Smooth muscle cell (in vitro differentiated cells): ENCODE measurements around the gene SH3RF3. TPM values are rescaled to one million over a fixed set of nuclear protein-coding genes. Genes with fewer than 3 reads are reported as not detected.

Experiments
- DNase-seq: peaks from one replicate; lab custom pipeline; 2025; ENCODE audit not compliant: unreplicated experiment; lab: John Stamatoyannopoulos, UW
- H2AFZ ChIP-seq: fragments of 200-600 bp; sonication (generic); 2 replicates; pipeline ENCODE4 v1.6.0; 2016; ENCODE audit warnings: antibody characterized with exemption, low read depth, mild to moderate bottlenecking
- H3F3A ChIP-seq: fragments of 200-600 bp; sonication (generic); 2 replicates; pipeline ENCODE4 v1.6.0; 2017; ENCODE audit warnings: antibody characterized with exemption, low read depth
- H3K27ac ChIP-seq: fragments of 200-600 bp; sonication (generic); 2 replicates; pipeline ENCODE4 v1.5.1; 2016; ENCODE audit warnings: low read depth, mild to moderate bottlenecking
- H3K27me3 ChIP-seq: fragments of 200-600 bp; sonication (generic); 2 replicates; pipeline ENCODE4 v1.6.1; 2016; ENCODE audit warnings: low read depth, mild to moderate bottlenecking
- H3K36me3 ChIP-seq: fragments of 200-600 bp; sonication (generic); 2 replicates; pipeline ENCODE4 v1.5.1; 2016; ENCODE audit warnings: low read depth
- H3K4me1 ChIP-seq: fragments of 200-600 bp; sonication (generic); 2 replicates; pipeline ENCODE4 v1.5.1; 2016; ENCODE audit warnings: low read depth
- H3K4me2 ChIP-seq: fragments of 200-600 bp; sonication (generic); 2 replicates; pipeline ENCODE4 v1.6.0; 2016; ENCODE audit warnings: mild to moderate bottlenecking
- H3K4me3 ChIP-seq: fragments of 200-600 bp; sonication (generic); 2 replicates; pipeline ENCODE4 v1.5.1; 2016; ENCODE audit warnings: mild to moderate bottlenecking
- H3K79me2 ChIP-seq: fragments of 200-600 bp; sonication (generic); 2 replicates; pipeline ENCODE4 v1.6.0; 2016; ENCODE audit warnings: low read depth, mild to moderate bottlenecking
- H3K9ac ChIP-seq: fragments of 200-600 bp; sonication (generic); 2 replicates; pipeline ENCODE4 v1.6.0; 2016; ENCODE audit warnings: low read depth
- H3K9me3 ChIP-seq: fragments of 200-600 bp; sonication (generic); replicated peaks from 2 replicates; pipeline ENCODE4 v1.5.1; 2016; ENCODE audit warnings: low read depth
- H4K20me1 ChIP-seq: fragments of 200-600 bp; sonication (generic); 2 replicates; pipeline ENCODE4 v1.6.0; 2016; ENCODE audit warnings: low read depth
- WGBS: methylation state at CpG from one replicate; pipeline ENCODE4 v1.1.7; 2016; ENCODE audit warnings: low lambda C conversion rate; 5-methylcytosine and 5-hydroxymethylcytosine counted together
- polyA plus RNA-seq: library from polyadenylated mRNA; unstranded; fragments of >200 nt; fragmentation: Nextera tagmentation; extraction: Ambion mirVana; gene quantifications from 2 replicates; pipeline ENCODE4 v1.2.1, GENCODE V29; 2016
- total RNA-seq: library from RNA; depleted of rRNA; stranded (reverse); fragments of >200 nt; gene quantifications from 2 replicates; pipeline ENCODE4 v1.2.3, GENCODE V29; 2014
- TF ChIP-seq, protein P1 (sequence below): fragments of 200-600 bp; sonication (generic); IDR thresholded peaks from 2 replicates; pipeline ENCODE4 v1.5.1; 2017; ENCODE audit warnings: borderline replicate concordance, mild to moderate bottlenecking, antibody characterized with exemption; ENCODE audit not compliant: insufficient read depth, poor library complexity, severe bottlenecking

SH3RF3 gene
- total and polyA plus RNA-seq, 2 experiments from 2014 or later, result 6.6 to 11.8 TPM

GRCh38 chr2:109456776-109457175 is 327.8 kb downstream of the SH3RF3 start:
- H3K36me3 ChIP-seq, result no peaks in the 10 kb centered on the region
- H3K4me2 ChIP-seq, result no peak overlapping the region
- H3K79me2 ChIP-seq, result no peaks in the 10 kb centered on the region
- no peaks in the 10 kb centered on the region for H4K20me1 ChIP-seq
- H3K27ac ChIP-seq, result no peak overlapping the region
- TF ChIP-seq, protein P1, sequence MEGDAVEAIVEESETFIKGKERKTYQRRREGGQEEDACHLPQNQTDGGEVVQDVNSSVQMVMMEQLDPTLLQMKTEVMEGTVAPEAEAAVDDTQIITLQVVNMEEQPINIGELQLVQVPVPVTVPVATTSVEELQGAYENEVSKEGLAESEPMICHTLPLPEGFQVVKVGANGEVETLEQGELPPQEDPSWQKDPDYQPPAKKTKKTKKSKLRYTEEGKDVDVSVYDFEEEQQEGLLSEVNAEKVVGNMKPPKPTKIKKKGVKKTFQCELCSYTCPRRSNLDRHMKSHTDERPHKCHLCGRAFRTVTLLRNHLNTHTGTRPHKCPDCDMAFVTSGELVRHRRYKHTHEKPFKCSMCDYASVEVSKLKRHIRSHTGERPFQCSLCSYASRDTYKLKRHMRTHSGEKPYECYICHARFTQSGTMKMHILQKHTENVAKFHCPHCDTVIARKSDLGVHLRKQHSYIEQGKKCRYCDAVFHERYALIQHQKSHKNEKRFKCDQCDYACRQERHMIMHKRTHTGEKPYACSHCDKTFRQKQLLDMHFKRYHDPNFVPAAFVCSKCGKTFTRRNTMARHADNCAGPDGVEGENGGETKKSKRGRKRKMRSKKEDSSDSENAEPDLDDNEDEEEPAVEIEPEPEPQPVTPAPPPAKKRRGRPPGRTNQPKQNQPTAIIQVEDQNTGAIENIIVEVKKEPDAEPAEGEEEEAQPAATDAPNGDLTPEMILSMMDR, result no peak
- no peak overlapping the region for H2AFZ ChIP-seq
- no peaks in the 10 kb centered on the region for H3K4me1 ChIP-seq
- 92% methylated on average over 8 of the region's 8 CpGs for WGBS
- no peaks in the 10 kb centered on the region for H3K27me3 ChIP-seq
- H3K4me3 ChIP-seq, result no peak overlapping the region
- H3F3A ChIP-seq, result no peaks in the 10 kb centered on the region
- no peak overlapping the region for H3K9ac ChIP-seq
- H3K9me3 ChIP-seq, result no peaks in the 10 kb centered on the region
- no peak for DNase-seq

- TF ChIP-seq, protein P1, result no peak
- Histone ChIP-seq H3K4me2 (peak overlapping the region; percentile 25), H4K20me1 (no peaks in the 10 kb centered on the region), H3K4me1 (no peaks in the 10 kb centered on the region), H3K79me2 (no peaks in the 10 kb centered on the region), H3K27ac (peak overlapping the region; percentile 49), H3K27me3 (no peaks in the 10 kb centered on the region), H3K36me3 (no peaks in the 10 kb centered on the region), H3K9me3 (no peaks in the 10 kb centered on the region), H3K4me3 (no peak overlapping the region), H3K9ac (no peak overlapping the region), H2AFZ (no peak overlapping the region), H3F3A (no peaks in the 10 kb centered on the region)
- no peak for DNase-seq
- 67% methylated on average over 9 of the region's 9 CpGs for WGBS
Measured at GRCh38 chr2:109457366-109457765, 328.4 kb downstream of the SH3RF3 start.

- Histone ChIP-seq H2AFZ (no peak overlapping the region), H3K36me3 (no peaks in the 10 kb centered on the region), H3K4me3 (no peak overlapping the region), H3K4me1 (no peaks in the 10 kb centered on the region), H3K27me3 (no peaks in the 10 kb centered on the region), H3K27ac (peak overlapping the region; percentile 49), H3K9me3 (no peaks in the 10 kb centered on the region), H4K20me1 (no peaks in the 10 kb centered on the region), H3F3A (no peaks in the 10 kb centered on the region), H3K9ac (no peak overlapping the region), H3K79me2 (no peaks in the 10 kb centered on the region), H3K4me2 (peak overlapping the region; percentile 25)
- TF ChIP-seq, protein P1, result peak; percentile 8
- WGBS, result 66% methylated on average over 7 of the region's 7 CpGs
- no peak for DNase-seq
Measured at GRCh38 chr2:109457794-109458193, 328.8 kb downstream of the SH3RF3 start.

GRCh38 chr2:109458512-109458911 is 329.5 kb downstream of the SH3RF3 start:
- no peaks in the 10 kb centered on the region for H3K79me2 ChIP-seq
- no peaks in the 10 kb centered on the region for H3K27me3 ChIP-seq
- no peaks in the 10 kb centered on the region for H3K9me3 ChIP-seq
- no peaks in the 10 kb centered on the region for H4K20me1 ChIP-seq
- H3K4me1 ChIP-seq, result no peaks in the 10 kb centered on the region
- no peak overlapping the region for H2AFZ ChIP-seq
- H3F3A ChIP-seq, result no peaks in the 10 kb centered on the region
- no peaks in the 10 kb centered on the region for H3K36me3 ChIP-seq
- H3K27ac ChIP-seq, result peak overlapping the region; percentile 20
- DNase-seq, result no peak
- TF ChIP-seq, protein P1, result no peak
- no peak overlapping the region for H3K4me3 ChIP-seq
- H3K4me2 ChIP-seq, result no peak overlapping the region
- H3K9ac ChIP-seq, result no peak overlapping the region
- WGBS, result 100% methylated on average over 1 of the region's 1 CpG
